ENCODE results near the gene PIEZO1.
"Not testable (repeated sequence)": the region's sequence is repeated elsewhere in the genome, so short reads cannot be mapped to it uniquely, and the experiment has no call there.

PIEZO1 gene

GRCh38 chr16:88685156-88686061, 99.6 kb downstream of the PIEZO1 start:
- DNase-seq, result no peak

- DNase-seq, result no peak
Measured at GRCh38 chr16:88684569-88685155, 100.4 kb downstream of the PIEZO1 start.

GRCh38 chr16:88681709-88682451, 103.1 kb downstream of the PIEZO1 start:
- no peak for DNase-seq

GRCh38 chr16:88681084-88681680, 103.8 kb downstream of the PIEZO1 start:
- no peak for DNase-seq

GRCh38 chr16:88680554-88681083, 104.4 kb downstream of the PIEZO1 start:
- DNase-seq, result no peak

- no peak for DNase-seq
Measured at GRCh38 chr16:88678224-88678979, 106.6 kb downstream of the PIEZO1 start.

- no peak for DNase-seq
Measured at GRCh38 chr16:88677721-88678120, 107.3 kb downstream of the PIEZO1 start.

- DNase-seq, result no peak
Measured at GRCh38 chr16:88676502-88677242, 108.3 kb downstream of the PIEZO1 start.

GRCh38 chr16:88673716-88674379, 111.2 kb downstream of the PIEZO1 start:
- no peak for DNase-seq

- peak; percentile 34 for DNase-seq
Measured at GRCh38 chr16:88672776-88673175, 112.2 kb downstream of the PIEZO1 start.

- DNase-seq, result no peak
Measured at GRCh38 chr16:88671806-88672205, 113.2 kb downstream of the PIEZO1 start.

- no peak for DNase-seq
Measured at GRCh38 chr16:88669980-88670379, 115.0 kb downstream of the PIEZO1 start.

GRCh38 chr16:88669493-88669892, 115.5 kb downstream of the PIEZO1 start:
- DNase-seq, result not testable (repeated sequence)

- DNase-seq, result no peak
Measured at GRCh38 chr16:88667461-88667860, 117.6 kb downstream of the PIEZO1 start.

- no peak for DNase-seq
Measured at GRCh38 chr16:88665570-88665969, 119.5 kb downstream of the PIEZO1 start.
